ENCODE results near the gene TSTD1.

- TF ChIP-seq CTCF (IDR thresholded peaks at IDR 0.05) (no peak), ZFX (IDR thresholded peaks at IDR 0.05; ENCODE audit: borderline replicate concordance) (no peak)
Observed at GRCh38 chr1:161018631-161018930, 20.2 kb downstream of the TSTD1 start.
